Measurements from ENCODE around the gene SLC22A14.

SLC22A14 gene

GRCh38 chr3:38347421-38348200, 65.5 kb downstream of the SLC22A14 start:
- no peak for DNase-seq

DNA sequence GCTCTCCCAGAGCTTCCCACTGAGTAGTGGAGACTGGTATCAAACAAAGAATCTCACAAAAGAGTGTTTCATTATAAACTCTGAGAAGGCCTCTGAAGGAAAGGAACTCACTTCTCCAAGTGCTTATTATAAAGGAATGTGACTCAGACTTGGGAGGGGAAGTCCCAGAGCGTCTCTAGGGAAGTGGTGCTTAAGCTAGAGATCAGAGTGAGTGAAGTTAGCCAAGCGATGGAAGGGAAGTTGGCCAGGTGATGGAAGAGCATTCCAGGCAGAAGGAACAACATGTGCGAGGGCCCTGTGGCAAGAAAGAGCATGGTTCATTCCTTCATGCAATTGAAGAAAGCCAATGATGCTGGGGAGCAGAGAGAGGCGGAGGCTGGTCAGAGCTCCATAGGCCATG, 66.8 kb downstream of the SLC22A14 start:
- DNase-seq = no peak

GRCh38 chr3:38349684-38350359, 67.7 kb downstream of the SLC22A14 start:
- DNase-seq = no peak

DNA sequence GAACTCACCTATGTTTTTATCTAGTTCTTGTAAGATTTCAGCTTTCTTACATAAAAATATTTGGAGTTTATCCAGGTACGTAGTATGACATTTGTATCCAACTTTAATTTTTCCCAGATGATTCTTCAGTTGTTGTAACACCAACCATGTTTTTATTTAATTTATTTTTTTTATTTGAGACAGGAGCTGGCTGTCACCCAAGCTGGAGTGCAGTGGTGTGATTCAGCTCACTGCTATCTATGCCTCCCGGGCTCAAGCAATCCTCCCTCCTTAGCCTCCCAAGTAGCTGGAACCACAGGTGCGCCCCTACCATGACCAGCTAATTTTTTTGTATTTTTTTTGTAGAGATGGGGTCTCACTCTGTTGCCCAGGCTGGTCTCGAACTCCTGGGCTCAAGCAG, 71.1 kb downstream of the SLC22A14 start:
- DNase-seq = no peak

GRCh38 chr3:38354588-38355330, 72.7 kb downstream of the SLC22A14 start:
- DNase-seq = no peak

- DNase-seq = no peak
These were observed 76.9 kb downstream of the SLC22A14 start for GRCh38 chr3:38359038-38359437.

- no peak for DNase-seq
These were observed 78.3 kb downstream of the SLC22A14 start for GRCh38 chr3:38360345-38360744.

DNA sequence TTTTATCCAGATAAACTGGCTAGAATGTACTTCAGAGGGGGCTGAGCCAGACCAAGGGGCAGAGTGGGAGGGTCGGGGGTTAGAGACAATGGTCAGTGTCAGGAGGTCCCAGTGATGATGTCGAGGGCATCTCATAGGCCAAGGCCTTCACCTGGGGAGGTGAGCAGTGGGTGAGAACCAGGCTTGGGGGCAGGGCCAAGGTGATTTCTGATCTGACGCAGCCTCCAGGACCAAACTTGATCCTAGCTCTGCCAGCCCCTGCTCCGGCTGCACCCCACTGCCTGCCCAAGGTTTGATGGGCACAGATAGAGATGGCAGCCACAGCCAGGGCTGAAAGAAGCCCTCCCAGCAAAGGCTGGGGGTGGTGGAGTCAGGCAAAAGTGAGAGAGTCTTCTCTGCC, 79.4 kb downstream of the SLC22A14 start:
- DNase-seq = no peak

DNA sequence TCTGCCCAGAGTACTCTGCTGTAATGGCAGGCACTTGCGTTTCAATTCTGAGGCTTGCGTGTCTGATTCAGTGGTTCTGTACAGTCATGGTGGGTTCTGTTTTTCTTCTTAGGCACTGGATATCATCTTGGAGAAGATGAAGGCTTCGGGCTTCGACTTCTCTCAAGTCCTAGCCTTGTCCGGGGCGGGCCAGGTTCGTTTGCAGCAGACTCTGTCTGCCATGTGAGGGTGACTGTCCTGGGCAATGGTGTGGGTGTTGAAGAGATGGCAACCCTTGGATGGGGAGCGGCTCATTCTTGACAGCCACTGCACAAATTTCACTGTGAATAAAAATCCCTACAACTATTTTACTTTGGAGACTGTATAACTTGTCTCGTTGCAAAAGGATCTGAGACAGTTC, 80.7 kb downstream of the SLC22A14 start:
- no peak for DNase-seq

DNA sequence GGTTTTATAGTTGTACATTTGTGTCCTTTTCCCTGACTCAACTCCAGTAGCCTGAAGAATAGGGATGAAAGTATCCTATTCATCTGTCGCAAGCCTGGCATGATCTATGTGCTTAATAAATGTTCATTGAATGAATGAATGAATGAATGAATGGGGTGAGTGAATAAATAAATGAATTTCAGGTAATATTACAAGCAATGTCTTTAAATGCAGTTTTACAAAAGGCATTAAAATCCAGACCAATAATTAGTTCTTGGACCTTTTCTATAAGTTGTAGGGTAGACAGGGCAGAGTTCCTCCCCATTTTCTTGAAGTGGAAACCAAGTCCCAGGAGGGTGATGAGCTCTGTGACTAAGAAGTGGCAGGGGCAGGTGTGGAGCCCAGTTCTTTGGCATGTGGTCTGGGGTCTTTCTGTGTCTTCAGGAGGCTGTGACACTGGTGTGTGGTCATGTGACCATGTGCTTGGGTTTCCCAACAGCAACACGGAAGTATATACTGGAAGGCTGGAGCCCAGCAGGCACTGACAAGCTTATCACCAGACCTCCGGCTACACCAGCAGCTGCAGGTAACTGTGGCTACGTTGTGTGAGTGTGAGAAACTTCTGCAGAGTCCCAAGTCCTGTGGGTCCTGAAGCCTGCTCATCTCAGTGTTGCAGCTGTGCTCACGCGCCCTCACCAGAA, 82.8 kb downstream of the SLC22A14 start:
- no peak for DNase-seq

DNA sequence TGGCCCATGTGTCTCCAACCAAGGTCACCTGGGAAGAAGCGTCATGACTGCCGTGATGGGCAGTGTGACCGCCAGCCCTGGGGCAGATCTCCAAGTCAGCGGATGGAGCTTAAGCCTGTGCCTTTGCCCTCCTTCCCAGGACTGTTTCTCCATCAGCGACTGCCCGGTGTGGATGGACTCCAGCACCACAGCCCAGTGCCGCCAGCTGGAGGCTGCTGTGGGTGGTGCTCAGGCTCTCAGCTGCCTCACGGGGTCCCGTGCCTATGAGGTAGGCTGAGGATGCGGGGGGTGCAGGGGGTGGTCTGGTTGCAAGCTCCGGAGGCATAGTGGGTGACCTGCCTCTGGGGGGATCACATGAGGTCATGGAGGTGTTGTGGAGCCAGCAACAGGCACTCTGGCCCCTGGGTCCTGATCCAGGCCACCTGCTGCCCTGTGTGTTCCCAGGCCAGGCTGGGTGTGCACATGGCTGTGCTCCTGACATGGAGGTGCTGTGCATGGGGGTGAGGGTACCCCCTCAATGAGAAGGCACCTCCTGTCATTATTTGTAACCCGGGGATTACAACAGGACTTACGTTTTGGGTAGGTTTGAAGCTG, 83.5 kb downstream of the SLC22A14 start:
- no peak for DNase-seq

GRCh38 chr3:38366082-38366481, 84.0 kb downstream of the SLC22A14 start:
- DNase-seq = no peak

DNA sequence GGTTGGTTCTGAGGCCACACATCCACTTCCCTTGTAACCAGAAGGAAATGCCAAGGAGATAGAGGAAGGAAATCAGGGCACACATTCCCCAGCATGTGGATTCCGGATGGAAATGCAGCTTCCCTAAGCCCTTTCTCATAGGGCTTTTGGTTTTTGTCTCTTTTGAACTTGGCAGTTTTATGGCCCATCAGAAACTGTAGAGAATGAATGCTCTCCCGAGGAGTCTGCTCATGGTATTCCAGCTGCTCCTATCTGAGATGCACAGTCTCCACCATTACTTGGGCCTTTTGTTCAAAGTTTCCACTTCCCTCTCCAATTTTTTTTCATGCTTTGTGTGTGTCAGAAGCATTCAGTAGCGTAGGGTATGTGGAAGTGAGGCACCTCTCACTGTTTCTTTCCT, 85.7 kb downstream of the SLC22A14 start:
- DNase-seq = no peak
